Measurements from ENCODE around the gene ACADVL. TPM values are rescaled to one million over a fixed set of nuclear protein-coding genes. Genes with fewer than 3 reads are reported as not detected.

ACADVL gene
- total and polyA plus RNA-seq, 4 donors, result 158 to 774 (median 545) TPM

GRCh38 chr17:7225711-7226331, 6.1 kb downstream of the ACADVL start:
- Histone ChIP-seq H3K9ac (ENCODE audit: insufficient read depth in 1 of 2, low read length in 2 of 2) (no peak overlapping the region), H3K36me3 (ENCODE audit: control insufficient read depth in 4 of 4, insufficient read depth in 4 of 4, low read length in 4 of 4) (peaks cover 5 to 82% (median 46%) of the 10 kb centered on the region in 4 donors), H3K4me3 (no peak overlapping the region), H3K4me1 (ENCODE audit: control insufficient read depth in 5 of 5, insufficient read depth in 5 of 5, low read length in 5 of 5) (peaks cover 0 to 5% (median 3%) of the 10 kb centered on the region in 5 donors), H3K27ac (ENCODE audit: low read depth in 1 of 2, low read length in 1 of 2) (no peak overlapping the region), H3K27me3 (ENCODE audit: control insufficient read depth in 3 of 3, insufficient read depth in 3 of 3, low read length in 2 of 3) (no peaks in the 10 kb centered on the region), H3K9me3 (ENCODE audit: control insufficient read depth in 4 of 4, insufficient read depth in 3 of 4, low read length in 3 of 4) (no peaks in the 10 kb centered on the region)
- ATAC-seq (ENCODE audit: insufficient read depth, low FRiP score) (no peak), DNase-seq (no peak)
- WGBS, 2 donors, result 87 to 91% methylated on average over 21 of the region's 21 CpGs
- TF ChIP-seq CTCF (IDR thresholded peaks at IDR 0.05; ENCODE audit: control extremely low read depth, extremely low read depth), result no peak

GRCh38 chr17:7226721-7227710, 7.3 kb downstream of the ACADVL start:
- DNase-seq (no peak), ATAC-seq (ENCODE audit: insufficient read depth, low FRiP score) (no peak)
- no peak for TF ChIP-seq CTCF (IDR thresholded peaks at IDR 0.05; ENCODE audit: control extremely low read depth, extremely low read depth)
- no peak overlapping the region for H3K27ac ChIP-seq (ENCODE audit: low read depth in 1 of 2, low read length in 1 of 2)
- H3K36me3 ChIP-seq (ENCODE audit: control insufficient read depth in 4 of 4, insufficient read depth in 4 of 4, low read length in 4 of 4), result peaks cover 5 to 75% (median 42%) of the 10 kb centered on the region in 4 donors
- H3K4me1 ChIP-seq (ENCODE audit: control insufficient read depth in 5 of 5, insufficient read depth in 5 of 5, low read length in 5 of 5), result peaks cover 0 to 3% (median 1%) of the 10 kb centered on the region in 5 donors
- no peak overlapping the region for H3K4me3 ChIP-seq
- WGBS, 2 donors, result 94 to 95% methylated on average over 31 of the region's 31 CpGs
- H3K27me3 ChIP-seq (ENCODE audit: control insufficient read depth in 3 of 3, insufficient read depth in 3 of 3, low read length in 2 of 3), result no peaks in the 10 kb centered on the region
- H3K9ac ChIP-seq (ENCODE audit: insufficient read depth in 1 of 2, low read length in 2 of 2), result no peak overlapping the region
- no peaks in the 10 kb centered on the region for H3K9me3 ChIP-seq (ENCODE audit: control insufficient read depth in 4 of 4, insufficient read depth in 3 of 4, low read length in 3 of 4)

GRCh38 chr17:7228920-7229319, 9.2 kb downstream of the ACADVL start:
- H3K9ac ChIP-seq (ENCODE audit: insufficient read depth in 1 of 2, low read length in 2 of 2), result no peak overlapping the region
- no peak overlapping the region for H3K4me3 ChIP-seq
- DNase-seq (no peak), ATAC-seq (ENCODE audit: insufficient read depth, low FRiP score) (no peak)
- no peak for TF ChIP-seq CTCF (IDR thresholded peaks at IDR 0.05; ENCODE audit: control extremely low read depth, extremely low read depth)
- H3K36me3 ChIP-seq (ENCODE audit: control insufficient read depth in 4 of 4, insufficient read depth in 4 of 4, low read length in 4 of 4), result peaks cover 0 to 57% (median 33%) of the 10 kb centered on the region in 4 donors
- no peak overlapping the region for H3K27ac ChIP-seq (ENCODE audit: low read depth in 1 of 2, low read length in 1 of 2)
- no peaks in the 10 kb centered on the region for H3K27me3 ChIP-seq (ENCODE audit: control insufficient read depth in 3 of 3, insufficient read depth in 3 of 3, low read length in 2 of 3)
- peaks cover 0 to 13% (median 4%) of the 10 kb centered on the region in 5 donors for H3K4me1 ChIP-seq (ENCODE audit: control insufficient read depth in 5 of 5, insufficient read depth in 5 of 5, low read length in 5 of 5)
- no peaks in the 10 kb centered on the region for H3K9me3 ChIP-seq (ENCODE audit: control insufficient read depth in 4 of 4, insufficient read depth in 3 of 4, low read length in 3 of 4)
- 92 to 97% methylated on average over 14 of the region's 14 CpGs for WGBS, 2 donors
